Transverse colon (tissue), 4 donors: ENCODE measurements around the gene RANBP6. TPM values are rescaled to one million over a fixed set of nuclear protein-coding genes. Genes with fewer than 3 reads are reported as not detected.

Experiments
- DNase-seq: peaks from one replicate; pipeline ENCODE4 v3.0.0-alpha.2; 2019
- H3K27ac ChIP-seq, 4 donors: fragments of 200-600 bp; sonication (generic); 2 replicates each; pipeline ENCODE4 v1.5.1; 2016 to 2018; ENCODE audit warnings: inconsistent platforms in 4 of 4
- H3K27me3 ChIP-seq: fragments of 200-600 bp; sonication (generic); 2 replicates; pipeline ENCODE4 v1.5.1; 2017; ENCODE audit warnings: inconsistent platforms
- H3K36me3 ChIP-seq, 4 donors: fragments of 200-600 bp; sonication (generic); 2 replicates each; pipeline ENCODE4 v1.5.1; 2017 to 2019; ENCODE audit warnings: inconsistent platforms in 4 of 4
- H3K4me1 ChIP-seq, 4 donors: fragments of 200-600 bp; sonication (generic); 2 replicates each; pipeline ENCODE4 v1.5.1; 2017 to 2020; ENCODE audit warnings: inconsistent platforms in 4 of 4
- H3K4me3 ChIP-seq, 4 donors: fragments of 200-600 bp; sonication (generic); 1 replicate in 1 of 4; 2 replicates in 3 of 4; pipeline versions ENCODE4 v1.5.1 to v1.6.1; 2017 to 2019; ENCODE audit warnings: inconsistent platforms in 4 of 4
- H3K9me3 ChIP-seq, 2 donors: fragments of 200-600 bp; sonication (generic); 2 replicates each; pipeline ENCODE4 v1.5.1; 2017 to 2019; ENCODE audit warnings: inconsistent platforms in 2 of 2
- EP300 ChIP-seq: sonication (generic); formaldehyde crosslinking; IDR thresholded peaks from one replicate; pipeline ENCODE4 v1.6.1; 2017; ENCODE audit warnings: antibody characterized with exemption, low read depth
- POLR2A ChIP-seq: fragments of 450-650 bp; IDR thresholded peaks from one replicate; pipeline ENCODE4 v1.6.1; 2016; ENCODE audit warnings: antibody characterized with exemption, mild to moderate bottlenecking, moderate library complexity
- POLR2AphosphoS5 ChIP-seq, 3 donors: sonication (generic); formaldehyde crosslinking; IDR thresholded peaks; one replicate each; pipeline ENCODE4 v1.6.1; 2016; ENCODE audit warnings: antibody characterized with exemption in 3 of 3
- WGBS, 2 donors: methylation state at CpG; one replicate each; pipeline ENCODE4 v1.1.5; 2018; ENCODE audit warnings: low coverage in 1 of 2; 5-methylcytosine and 5-hydroxymethylcytosine counted together
- in situ Hi-C, 4 donors: fragments of 200-750 bp; cut with MboI; loops; one replicate each; pipeline versions ENCODE4 v1.15.0 to v1.15.1; 2017; ENCODE audit warnings: low sequenced_read_pairs in 3 of 4, low pct_ligation_motif_present in 1 of 4, low pct_unique_long_range_greater_than_20kb in 1 of 4
- intact Hi-C: fragments of 100-400 bp; cut with DNase I; formaldehyde crosslinking; loops from one replicate; pipeline ENCODE4 v1.15.1; 2023; ENCODE audit warnings: low total_unique reads
- total RNA-seq, 4 donors: library from RNA; depleted of rRNA; stranded (reverse); fragments of >200 nt; gene quantifications; one replicate each; pipeline ENCODE4 v1.1.0, GENCODE V29; 2016
- TF ChIP-seq, protein P1 (sequence below), 5 experiments: fragments of 200-600 bp in 3 of 5; fragments of 450-650 bp in 2 of 5; sonication (generic) in 3 of 5; IDR thresholded peaks; 1 replicate in 2 of 5; 2 replicates in 3 of 5; pipeline ENCODE4 v1.5.1; 2016 to 2017; ENCODE audit warnings: antibody characterized with exemption in 5 of 5, inconsistent platforms in 3 of 5, mild to moderate bottlenecking in 2 of 5, moderate library complexity in 1 of 5

Gene RANBP6
- total RNA-seq, 4 donors from 2014 or later, result 8.6 to 19.8 (median 8.9) TPM

DNA sequence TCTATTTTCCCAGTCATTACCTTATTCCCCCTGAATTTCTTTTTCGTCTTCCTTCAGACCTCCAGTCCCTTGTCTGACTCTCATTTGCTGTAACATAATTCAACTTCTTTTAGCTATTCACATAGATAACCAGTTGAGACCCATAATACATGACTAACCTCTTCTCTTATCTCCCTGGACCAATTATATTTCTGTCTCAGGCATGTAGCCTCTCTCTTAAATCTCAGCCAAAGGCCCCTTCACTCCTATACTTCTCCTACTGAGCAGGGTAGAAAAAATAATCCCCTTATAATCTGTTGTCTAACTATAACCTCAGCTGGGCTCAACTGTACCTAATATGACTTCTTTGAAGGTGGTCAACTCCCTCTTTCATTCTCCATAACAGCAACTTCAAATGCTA, 20.9 kb downstream of the RANBP6 start:
- Histone ChIP-seq H3K27me3 (no peaks in the 10 kb centered on the region), H3K4me1 (peaks cover 0 to 10% (median 5%) of the 10 kb centered on the region in 4 donors), H3K27ac (no peak overlapping the region), H3K4me3 (no peak overlapping the region), H3K9me3 (no peaks in the 10 kb centered on the region), H3K36me3 (no peaks in the 10 kb centered on the region)
- TF ChIP-seq EP300 (no peak), POLR2A (no peak), POLR2AphosphoS5 (IDR thresholded peaks at IDR 0.05) (no peak)
- TF ChIP-seq, protein P1, sequence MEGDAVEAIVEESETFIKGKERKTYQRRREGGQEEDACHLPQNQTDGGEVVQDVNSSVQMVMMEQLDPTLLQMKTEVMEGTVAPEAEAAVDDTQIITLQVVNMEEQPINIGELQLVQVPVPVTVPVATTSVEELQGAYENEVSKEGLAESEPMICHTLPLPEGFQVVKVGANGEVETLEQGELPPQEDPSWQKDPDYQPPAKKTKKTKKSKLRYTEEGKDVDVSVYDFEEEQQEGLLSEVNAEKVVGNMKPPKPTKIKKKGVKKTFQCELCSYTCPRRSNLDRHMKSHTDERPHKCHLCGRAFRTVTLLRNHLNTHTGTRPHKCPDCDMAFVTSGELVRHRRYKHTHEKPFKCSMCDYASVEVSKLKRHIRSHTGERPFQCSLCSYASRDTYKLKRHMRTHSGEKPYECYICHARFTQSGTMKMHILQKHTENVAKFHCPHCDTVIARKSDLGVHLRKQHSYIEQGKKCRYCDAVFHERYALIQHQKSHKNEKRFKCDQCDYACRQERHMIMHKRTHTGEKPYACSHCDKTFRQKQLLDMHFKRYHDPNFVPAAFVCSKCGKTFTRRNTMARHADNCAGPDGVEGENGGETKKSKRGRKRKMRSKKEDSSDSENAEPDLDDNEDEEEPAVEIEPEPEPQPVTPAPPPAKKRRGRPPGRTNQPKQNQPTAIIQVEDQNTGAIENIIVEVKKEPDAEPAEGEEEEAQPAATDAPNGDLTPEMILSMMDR (IDR thresholded peaks at IDR 0.05), result no peak
- intact Hi-C loops, result no loop called here
- WGBS, 2 donors, result 92 to 100% methylated on average over 1 of the region's 1 CpG
- DNase-seq, result no peak
- in situ Hi-C loops, result no loop called here

DNA sequence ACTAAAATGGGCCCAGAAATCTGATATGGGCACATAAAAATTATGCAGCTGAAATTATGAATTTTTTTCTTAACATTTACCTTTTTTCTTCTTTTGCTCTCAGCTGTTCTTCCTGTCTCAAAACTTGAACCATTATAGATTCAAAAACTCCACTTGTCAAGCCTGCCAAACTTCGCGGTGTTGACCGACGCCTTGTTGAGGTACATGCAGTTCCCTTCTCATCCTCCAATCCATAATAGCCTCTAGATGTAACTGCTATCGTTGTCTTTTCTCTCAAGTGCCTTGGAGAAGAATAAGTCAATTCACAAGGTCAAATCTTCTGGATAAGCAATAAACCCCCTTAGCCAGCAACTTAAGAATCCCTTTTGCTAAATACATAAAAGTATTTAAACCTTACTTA, 27.2 kb downstream of the RANBP6 start:
- H3K27me3 ChIP-seq, result no peaks in the 10 kb centered on the region
- 93 to 96% methylated on average over 3 to 5 of the region's 5 CpGs for WGBS, 2 donors
- TF ChIP-seq, protein P1 (IDR thresholded peaks at IDR 0.05), result no peak
- TF ChIP-seq POLR2A, result no peak
- intact Hi-C loops, result no loop called here
- H3K27ac ChIP-seq, result no peak overlapping the region
- H3K4me3 ChIP-seq, result no peak overlapping the region
- peaks cover 0 to 22% (median 0%) of the 10 kb centered on the region in 4 donors for H3K36me3 ChIP-seq
- H3K4me1 ChIP-seq, result peaks cover 0 to 14% (median 6%) of the 10 kb centered on the region in 4 donors
- H3K9me3 ChIP-seq, result no peaks in the 10 kb centered on the region
- DNase-seq, result no peak
- in situ Hi-C loops, result no loop called here

DNA sequence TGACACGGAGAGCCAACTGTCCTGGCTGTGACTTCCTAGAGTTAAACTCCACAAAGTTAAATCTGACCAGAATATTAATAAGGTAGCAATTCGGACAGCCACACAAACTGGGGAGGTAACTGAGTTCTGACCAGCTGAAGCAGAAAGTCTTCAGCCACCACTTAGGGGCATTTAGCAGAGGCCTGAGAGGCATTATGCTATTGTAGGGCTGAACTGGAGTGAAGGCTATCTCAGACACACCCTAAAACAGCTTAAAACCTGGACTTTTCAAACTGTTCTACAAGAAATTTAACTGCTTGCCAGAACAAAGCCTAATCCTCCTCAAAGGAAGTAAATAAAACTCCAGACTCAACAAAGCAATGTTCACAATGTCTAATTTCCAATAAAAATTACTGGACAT, 32.4 kb downstream of the RANBP6 start:
- no peak for TF ChIP-seq POLR2A
- no peak for TF ChIP-seq EP300
- TF ChIP-seq, protein P1 (IDR thresholded peaks at IDR 0.05), result no peak
- no peak for TF ChIP-seq POLR2AphosphoS5 (IDR thresholded peaks at IDR 0.05)
- in situ Hi-C loops (no loop called here), intact Hi-C loops (no loop called here)
- Histone ChIP-seq H3K27me3 (no peaks in the 10 kb centered on the region), H3K4me3 (no peak overlapping the region), H3K27ac (no peak overlapping the region), H3K9me3 (no peaks in the 10 kb centered on the region), H3K36me3 (peaks cover 0 to 16% (median 0%) of the 10 kb centered on the region in 4 donors), H3K4me1 (peaks cover 0 to 8% (median 3%) of the 10 kb centered on the region in 4 donors)
- WGBS, 2 donors, result 93 to 100% methylated on average over 1 to 2 of the region's 2 CpGs
- no peak for DNase-seq

DNA sequence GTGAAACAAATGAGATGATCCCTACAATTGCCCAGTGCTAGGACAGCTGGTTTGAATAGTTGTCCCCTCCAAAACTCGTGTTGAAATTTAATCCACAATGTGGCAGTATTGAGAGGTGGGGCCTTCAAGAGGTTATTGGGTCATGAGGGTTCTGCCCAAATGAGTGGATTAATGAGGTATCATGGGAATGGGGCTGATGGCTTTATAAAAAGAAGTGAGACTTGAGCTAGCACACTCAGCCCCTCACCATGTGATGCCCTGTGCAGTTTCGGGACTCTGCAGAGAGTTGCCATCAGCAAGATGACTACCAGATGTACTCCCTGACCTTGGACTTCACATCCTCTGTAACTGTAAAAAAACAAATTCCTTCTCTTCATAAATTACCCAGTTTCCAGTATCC, 33.1 kb downstream of the RANBP6 start:
- intact Hi-C loops, result no loop called here
- WGBS, 2 donors, result 80 to 83% methylated on average over 1 to 2 of the region's 2 CpGs
- in situ Hi-C loops, result no loop called here

More for the DNA sequence above, 33.1 kb downstream of the RANBP6 start:
- no peaks in the 10 kb centered on the region for H3K9me3 ChIP-seq
- no peak overlapping the region for H3K27ac ChIP-seq
- H3K27me3 ChIP-seq, result no peaks in the 10 kb centered on the region
- no peak for DNase-seq
- peaks cover 0 to 8% (median 0%) of the 10 kb centered on the region in 4 donors for H3K36me3 ChIP-seq
- H3K4me1 ChIP-seq, result peaks cover 0 to 14% (median 3%) of the 10 kb centered on the region in 4 donors
- H3K4me3 ChIP-seq, result no peak overlapping the region
- TF ChIP-seq EP300 (no peak), POLR2A (no peak), POLR2AphosphoS5 (IDR thresholded peaks at IDR 0.05) (no peak)
- TF ChIP-seq, protein P1 (IDR thresholded peaks at IDR 0.05), result no peak
